GM06990 (cell line): Measurements from ENCODE around the gene PDZD2.

Source experiments
- DNase-seq: peaks from one replicate; pipeline ENCODE4 v3.0.0-alpha.2; 2011; ENCODE audit not compliant: insufficient read length; ENCODE audit errors: extremely low read depth
- H3K27me3 ChIP-seq: replicated peaks from 2 replicates; pipeline ENCODE4 v1.6.0; 2011; ENCODE audit warnings: low read length; ENCODE audit not compliant: control insufficient read depth, insufficient read depth
- H3K36me3 ChIP-seq: 2 replicates; pipeline ENCODE4 v1.5.1; 2011; ENCODE audit warnings: low read length; ENCODE audit not compliant: control insufficient read depth, insufficient read depth
- H3K4me3 ChIP-seq: replicated peaks from 2 replicates; pipeline ENCODE4 v1.5.1; 2011; ENCODE audit warnings: low read depth, mild to moderate bottlenecking, control low read depth, low read length
- TF ChIP-seq, protein P1 (sequence below): IDR thresholded peaks from 2 replicates; pipeline ENCODE4 v1.5.1; 2011; ENCODE audit warnings: low read length, control low read depth, mild to moderate bottlenecking, inconsistent platforms; ENCODE audit not compliant: insufficient read depth, poor library complexity, severe bottlenecking

Gene PDZD2

DNA sequence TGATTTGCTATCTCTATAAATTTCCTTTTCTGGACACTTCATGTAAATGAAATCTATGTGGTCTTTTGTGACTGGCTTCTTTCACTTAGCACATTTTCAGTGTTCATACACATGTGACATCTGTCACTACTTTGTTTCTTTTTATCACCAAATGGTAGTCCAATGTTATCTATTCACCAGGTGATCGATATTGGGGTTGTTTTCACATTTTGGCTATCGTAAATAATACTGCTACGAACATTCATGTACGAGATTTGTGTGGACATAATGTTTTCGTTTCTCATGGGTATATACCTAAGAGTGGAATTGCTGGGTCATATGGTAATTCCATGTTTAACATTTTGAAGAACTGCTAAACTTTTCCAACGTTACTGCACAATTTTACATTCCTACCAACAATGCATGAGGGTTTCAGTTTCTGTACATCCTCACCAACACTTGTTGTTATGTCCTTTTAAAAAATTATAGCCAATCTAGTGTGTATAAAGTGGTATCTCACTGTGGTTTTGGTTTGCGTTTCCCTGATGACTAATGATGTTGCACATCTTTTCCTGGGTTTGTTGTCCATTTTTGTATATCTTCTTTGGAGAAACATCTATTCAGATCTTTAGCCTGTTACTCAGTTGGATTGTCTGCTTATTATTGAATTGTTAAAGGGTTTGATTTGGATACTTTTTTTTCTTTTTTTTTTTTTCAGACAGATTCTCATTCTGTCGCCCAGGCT lies 263.0 kb downstream of the PDZD2 start:
- TF ChIP-seq, protein P1, sequence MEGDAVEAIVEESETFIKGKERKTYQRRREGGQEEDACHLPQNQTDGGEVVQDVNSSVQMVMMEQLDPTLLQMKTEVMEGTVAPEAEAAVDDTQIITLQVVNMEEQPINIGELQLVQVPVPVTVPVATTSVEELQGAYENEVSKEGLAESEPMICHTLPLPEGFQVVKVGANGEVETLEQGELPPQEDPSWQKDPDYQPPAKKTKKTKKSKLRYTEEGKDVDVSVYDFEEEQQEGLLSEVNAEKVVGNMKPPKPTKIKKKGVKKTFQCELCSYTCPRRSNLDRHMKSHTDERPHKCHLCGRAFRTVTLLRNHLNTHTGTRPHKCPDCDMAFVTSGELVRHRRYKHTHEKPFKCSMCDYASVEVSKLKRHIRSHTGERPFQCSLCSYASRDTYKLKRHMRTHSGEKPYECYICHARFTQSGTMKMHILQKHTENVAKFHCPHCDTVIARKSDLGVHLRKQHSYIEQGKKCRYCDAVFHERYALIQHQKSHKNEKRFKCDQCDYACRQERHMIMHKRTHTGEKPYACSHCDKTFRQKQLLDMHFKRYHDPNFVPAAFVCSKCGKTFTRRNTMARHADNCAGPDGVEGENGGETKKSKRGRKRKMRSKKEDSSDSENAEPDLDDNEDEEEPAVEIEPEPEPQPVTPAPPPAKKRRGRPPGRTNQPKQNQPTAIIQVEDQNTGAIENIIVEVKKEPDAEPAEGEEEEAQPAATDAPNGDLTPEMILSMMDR = no peak
- Histone ChIP-seq H3K27me3 (peaks cover 2% of the 10 kb centered on the region; the same call in 1 of the 2 replicates), H3K36me3 (no peaks in the 10 kb centered on the region), H3K4me3 (no peak overlapping the region)
- no peak for DNase-seq

DNA sequence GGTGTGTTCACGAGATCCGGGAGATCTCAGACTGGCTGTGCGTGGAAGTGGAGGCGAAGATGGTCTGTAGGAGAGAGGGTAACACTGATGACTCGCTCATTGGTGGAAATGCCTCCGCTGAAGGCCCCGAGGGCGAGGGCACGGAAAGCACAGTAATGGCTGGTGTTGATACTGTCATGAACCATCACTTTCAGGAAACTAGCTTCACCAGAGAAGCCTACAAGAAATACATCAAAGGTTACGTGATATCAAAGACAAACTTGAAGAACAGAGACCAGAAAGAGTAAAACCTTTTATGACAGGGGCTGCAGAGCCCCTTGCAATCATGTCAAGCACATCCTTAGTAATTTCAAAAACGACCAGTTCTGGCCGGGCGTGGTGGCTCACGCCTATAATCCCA lies 269.5 kb downstream of the PDZD2 start:
- no peak for DNase-seq
- no peak overlapping the region for H3K4me3 ChIP-seq
- TF ChIP-seq, protein P1 = no peak
- no peaks in the 10 kb centered on the region for H3K36me3 ChIP-seq
- H3K27me3 ChIP-seq = no peaks in the 10 kb centered on the region; the same call in 1 of the 2 replicates

DNA sequence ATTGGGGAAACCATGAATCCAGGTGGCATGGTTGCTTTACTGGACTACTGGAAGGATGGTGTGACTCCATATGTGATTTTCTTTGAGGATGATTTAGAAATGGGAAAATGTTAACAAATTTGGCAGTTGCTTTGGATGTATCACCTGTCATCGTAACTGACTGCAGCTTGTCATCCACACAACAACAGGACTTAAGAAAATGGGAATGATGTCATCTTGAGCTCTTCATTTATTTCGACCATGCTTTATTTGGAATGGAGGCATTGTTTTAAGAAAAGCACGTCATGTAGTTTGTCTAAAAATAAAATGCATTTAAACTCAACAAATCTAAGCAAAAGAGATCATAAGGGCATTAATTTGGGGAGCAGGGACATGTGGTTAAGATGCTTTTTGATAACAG lies 270.1 kb downstream of the PDZD2 start:
- no peak overlapping the region for H3K4me3 ChIP-seq
- H3K27me3 ChIP-seq = no peaks in the 10 kb centered on the region; the same call in none of the 2 replicates
- TF ChIP-seq, protein P1 = no peak

DNA sequence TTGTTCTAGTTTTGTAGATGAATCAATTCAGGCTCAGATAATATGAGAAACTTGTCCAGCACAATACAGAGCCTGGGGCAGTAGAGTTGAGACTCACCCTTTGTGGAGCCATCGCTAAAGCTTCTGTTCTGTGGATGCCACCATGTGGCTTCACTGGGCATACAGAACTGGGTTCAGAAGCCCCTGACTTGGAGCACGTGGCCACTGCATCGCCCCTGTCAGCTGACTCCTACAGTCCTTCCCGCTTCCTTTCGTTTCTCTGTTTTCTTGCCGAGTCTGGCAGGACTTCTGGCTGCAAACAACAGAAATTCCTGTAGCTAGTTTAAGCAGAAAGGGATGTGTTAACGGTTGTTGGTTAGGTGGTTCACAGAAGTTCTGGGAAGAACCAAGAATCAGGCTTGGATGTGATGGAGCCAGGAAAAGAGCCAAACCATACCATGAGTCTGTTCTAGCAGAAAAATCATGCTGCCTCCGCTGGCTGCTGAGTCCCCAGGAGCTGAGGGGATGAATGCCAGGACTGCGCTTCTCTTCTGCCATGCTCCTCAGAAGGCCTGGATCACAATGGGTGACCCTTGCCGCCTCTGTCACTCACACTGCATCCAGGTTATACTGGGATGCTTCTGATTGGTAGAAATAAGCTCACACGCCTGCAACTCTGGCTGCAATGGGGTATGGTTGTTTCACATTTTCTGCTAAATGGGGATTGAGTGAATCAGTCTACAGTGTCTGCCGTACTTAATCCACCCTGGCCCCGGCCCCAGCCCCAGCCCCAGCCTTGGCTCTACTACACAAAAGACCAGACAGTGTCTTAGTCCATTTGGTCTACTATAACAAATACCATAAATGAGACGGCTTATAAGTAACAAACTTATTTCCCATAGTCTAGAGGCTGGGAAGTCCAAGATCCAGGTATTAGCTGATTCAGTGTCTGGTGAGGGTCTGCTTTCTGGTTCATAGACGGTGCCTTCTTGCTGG lies 272.6 kb downstream of the PDZD2 start:
- Histone ChIP-seq H3K27me3 (no peaks in the 10 kb centered on the region; the same call in none of the 2 replicates), H3K4me3 (no peak overlapping the region), H3K36me3 (no peaks in the 10 kb centered on the region)
- TF ChIP-seq, protein P1 = no peak
- DNase-seq = no peak

More for the DNA sequence above, 270.1 kb downstream of the PDZD2 start:
- H3K36me3 ChIP-seq = no peaks in the 10 kb centered on the region
- DNase-seq = no peak

DNA sequence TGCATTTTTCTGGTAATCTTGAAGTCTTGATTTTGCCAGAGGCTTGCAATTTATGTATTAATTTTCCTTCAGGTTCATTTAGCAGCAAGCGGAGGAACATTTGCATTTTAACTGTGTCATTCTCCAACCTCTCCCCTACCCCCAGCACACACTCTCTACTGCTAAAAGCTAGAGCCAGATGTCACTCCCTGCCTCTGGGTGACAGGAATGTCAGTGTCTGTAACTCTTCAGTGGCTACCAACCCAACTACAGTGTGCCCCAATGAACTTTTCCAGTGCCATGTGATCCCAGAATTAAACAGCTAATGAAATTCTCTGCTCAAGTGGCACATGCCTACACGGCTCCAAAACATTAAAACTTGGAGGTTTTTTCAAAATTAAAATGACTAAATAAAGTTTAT lies 274.9 kb downstream of the PDZD2 start:
- no peak overlapping the region for H3K4me3 ChIP-seq
- no peak for DNase-seq
- H3K36me3 ChIP-seq = no peaks in the 10 kb centered on the region
- TF ChIP-seq, protein P1 = no peak
- H3K27me3 ChIP-seq = no peaks in the 10 kb centered on the region; the same call in none of the 2 replicates
